Activated CD4-positive, CD25-positive, alpha-beta regulatory T cell treated with anti-CD3 and anti-CD28 coated beads, Interleukin-2, amount 50 U/mL, for 72 hours (primary cell): ENCODE measurements around the gene FBXW4.

Experiments
- DNase-seq: peaks from one replicate; pipeline ENCODE4 v3.0.0; 2021

FBXW4 gene

DNA sequence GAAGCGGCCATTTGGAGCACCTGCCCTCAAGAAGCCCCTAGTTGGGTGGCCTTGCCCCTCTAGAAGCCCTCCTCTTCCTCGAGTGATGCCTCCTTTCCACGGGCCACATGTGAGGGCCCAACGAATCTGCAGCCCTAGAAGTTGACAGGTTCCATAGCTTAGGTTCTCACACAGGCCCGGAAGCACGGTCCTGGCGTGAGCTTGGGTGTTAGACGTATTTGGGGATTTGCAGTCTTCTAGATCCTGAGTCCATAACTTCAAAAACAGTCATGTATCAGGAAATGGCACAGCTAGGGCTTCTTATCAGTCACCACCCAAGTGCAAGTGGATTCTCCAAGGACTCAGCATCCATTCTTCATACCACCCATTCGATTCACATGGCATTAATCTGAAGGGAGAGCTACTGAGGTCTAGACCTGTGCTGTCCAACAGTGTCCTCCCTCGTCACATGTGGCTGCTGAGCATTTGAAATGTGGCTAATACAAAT lies 477 bp upstream of the FBXW4 start:
- no peak for DNase-seq

DNA sequence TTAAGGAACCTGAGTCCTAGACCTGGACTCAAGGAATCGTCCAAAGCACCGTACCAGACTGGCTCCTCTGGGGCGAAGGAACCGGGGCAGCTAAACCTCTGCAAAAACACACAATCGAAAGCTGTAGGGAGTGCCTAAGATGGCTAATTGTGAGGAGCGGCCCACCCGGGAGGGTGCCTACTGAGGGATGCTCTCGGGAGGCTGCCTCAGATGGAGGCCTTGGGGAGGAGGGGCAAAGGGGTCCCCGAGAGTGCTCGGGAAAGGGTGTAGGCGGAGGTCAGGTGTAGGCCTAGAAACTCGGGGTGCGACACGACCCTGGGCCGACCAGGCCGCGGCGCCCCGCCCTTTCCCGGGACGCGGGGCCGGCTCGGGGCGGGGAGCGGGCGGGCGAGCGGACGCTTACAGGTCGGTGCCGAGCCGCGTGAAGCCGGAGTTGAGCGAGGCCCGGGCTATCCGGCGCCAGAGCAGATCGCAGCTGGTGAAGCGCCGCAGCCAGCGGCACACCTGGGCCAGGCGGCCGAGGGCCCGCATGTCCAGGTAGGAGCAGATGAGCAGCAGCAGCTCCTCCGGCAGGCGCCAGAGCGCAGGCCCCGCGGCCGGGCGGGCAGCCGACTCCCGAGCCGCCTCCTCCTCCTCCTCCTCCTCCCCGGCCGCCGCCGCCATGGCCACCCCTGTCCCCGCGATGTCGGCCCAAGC lies 844 bp downstream of the FBXW4 start:
- peak; percentile 78 for DNase-seq

DNA sequence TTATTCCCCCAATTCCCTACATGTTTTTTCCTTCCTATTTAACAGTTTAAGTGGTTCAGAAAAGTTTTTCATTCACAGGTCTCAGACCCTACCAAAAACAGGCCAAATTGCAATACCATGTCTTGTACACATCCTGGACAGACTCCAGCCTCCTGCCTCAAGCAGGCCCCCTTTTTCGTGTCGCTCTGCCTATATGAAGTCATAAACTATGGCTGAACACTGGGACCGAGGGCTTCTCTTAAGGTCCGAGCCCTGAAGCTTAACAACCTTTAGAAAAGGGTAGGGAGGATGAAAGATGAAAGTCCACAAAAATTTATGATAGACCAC lies 1.4 kb downstream of the FBXW4 start:
- DNase-seq = peak; percentile 35

DNA sequence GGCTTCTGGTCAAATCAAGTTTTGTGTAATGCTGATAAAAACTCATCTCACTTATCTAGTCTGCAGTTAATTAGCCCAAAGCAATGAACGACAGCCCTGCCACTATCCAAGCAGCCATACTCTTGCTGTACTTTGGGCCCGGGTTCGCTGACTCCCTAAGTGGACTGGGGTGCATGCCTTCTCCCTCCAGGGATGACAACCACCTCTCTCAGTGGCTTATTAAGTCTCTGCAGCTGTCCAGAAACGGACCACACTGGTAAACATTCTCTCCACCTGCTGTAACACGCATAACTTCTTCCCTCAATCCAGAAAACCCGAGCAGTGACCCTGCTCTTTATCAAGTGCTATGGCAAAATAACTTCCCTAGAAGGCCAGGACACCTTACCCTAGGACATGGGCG lies 3.9 kb downstream of the FBXW4 start:
- no peak for DNase-seq

DNA sequence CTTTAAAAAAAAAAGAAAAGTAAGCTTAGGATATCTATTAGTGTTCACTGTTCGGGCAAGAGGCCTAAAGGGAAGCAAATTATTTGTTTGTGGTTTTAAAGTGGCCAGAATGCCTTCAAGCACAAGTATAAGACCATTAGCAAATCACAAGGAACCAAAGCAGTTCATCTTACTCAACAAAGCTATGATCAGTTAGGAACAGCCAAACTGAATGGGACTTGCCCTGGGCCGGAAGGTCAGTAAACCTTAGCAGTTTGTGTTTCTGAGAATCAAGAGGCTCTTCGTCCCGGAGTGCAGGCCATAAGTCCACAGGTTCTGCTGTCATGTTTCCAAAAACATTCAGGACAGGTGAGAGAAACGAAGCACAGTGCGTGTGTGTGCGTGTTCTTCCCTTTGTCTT lies 4.5 kb downstream of the FBXW4 start:
- DNase-seq = no peak

DNA sequence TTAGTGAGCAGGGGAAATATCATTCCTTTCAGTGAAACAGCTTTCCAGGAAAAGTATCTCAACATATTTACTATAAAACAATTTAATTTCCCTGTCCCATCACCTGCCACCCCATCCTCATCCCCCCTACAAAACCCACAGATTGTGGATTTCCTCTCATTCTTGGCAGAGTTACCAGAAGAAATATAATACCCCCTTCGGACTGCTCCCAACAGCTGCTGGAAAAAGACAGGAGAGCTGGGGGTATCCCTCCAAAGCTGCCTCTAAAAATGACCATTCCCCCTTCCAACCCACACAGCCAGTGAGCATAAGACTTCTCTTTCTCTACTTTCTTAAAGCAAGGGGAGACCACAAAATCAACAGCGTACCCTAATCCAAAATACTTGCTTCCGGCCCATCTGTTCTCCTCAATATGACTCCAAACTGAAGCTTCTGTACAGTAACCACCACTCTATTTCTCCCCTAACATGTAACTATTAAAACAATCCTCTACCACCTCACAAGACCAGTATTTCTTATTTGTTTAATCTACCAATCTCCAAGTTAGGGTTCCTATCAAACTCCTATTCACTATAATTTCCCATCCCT lies 7.8 kb downstream of the FBXW4 start:
- no peak for DNase-seq

DNA sequence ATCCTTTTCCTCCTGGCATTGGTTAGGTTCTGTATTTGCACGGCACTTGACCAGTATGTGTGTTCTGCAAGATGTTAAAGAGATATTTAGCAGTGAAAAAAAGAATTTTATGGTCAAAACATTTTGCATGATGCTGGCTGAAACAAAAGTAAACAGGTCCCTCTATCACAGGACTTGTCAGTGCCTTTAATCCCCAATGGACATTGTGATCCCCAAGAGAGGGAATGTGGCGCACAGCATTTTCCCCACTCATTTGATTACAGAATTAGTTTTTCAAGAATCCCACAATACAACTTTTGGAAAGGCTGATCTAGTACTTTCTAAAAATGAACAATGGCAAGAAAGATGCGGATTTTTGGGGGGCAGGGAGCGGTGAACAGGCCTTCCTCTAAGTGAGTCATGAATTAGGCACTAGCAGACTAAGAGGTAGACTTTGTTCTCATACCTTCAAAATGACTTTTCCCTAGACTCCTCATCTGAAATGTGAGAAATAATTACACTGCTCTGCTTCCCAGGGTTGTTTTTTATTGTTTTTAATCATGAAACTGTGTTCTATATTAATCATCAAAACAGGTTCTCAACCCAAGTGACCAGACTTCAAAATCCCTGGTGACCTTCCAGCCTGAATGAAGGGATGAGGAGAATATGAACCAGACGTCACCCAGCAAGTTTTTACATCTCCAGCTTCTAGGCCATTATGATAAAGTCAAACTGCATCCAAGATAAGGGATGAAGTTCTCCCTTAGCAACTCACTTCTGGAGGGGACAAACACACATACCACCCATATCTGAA lies 8.6 kb downstream of the FBXW4 start:
- no peak for DNase-seq

DNA sequence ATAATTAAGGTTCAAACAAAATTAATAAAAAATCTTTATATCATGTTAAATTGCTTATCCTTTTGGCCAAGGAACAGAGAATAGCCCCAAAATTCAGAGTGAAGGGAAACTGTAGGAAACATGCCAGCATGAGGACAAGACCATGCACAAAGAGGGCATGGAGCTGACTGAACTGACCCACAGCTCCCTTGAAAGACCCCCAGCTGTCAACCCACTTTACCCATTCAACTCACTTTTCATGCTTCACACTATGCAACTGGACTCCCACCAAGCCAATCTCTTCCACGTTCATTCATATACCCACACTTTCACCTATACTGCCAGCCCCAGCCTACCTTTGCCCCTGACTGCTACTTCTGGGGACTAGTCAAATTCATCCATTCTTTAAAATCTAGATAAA lies 10.2 kb downstream of the FBXW4 start:
- no peak for DNase-seq

DNA sequence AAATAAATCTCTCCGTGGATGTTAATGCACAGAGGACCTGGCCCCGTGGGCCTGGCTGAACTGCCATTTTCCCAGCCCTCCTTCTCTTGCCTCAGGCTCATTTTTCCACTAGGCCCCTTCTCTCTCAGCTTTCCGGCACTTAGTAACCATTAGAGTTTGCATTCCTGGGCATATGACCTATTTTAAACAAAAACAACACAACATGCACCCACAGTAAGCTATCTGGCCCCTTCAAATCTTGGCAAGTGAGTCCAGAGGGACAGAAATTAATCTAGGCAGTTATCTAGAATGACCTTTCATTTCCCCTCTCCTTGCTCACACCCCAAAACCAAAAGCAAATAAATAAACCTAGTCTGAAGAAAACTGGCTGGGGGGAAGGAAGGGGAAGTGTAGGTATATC lies 11.7 kb downstream of the FBXW4 start:
- DNase-seq = no peak

DNA sequence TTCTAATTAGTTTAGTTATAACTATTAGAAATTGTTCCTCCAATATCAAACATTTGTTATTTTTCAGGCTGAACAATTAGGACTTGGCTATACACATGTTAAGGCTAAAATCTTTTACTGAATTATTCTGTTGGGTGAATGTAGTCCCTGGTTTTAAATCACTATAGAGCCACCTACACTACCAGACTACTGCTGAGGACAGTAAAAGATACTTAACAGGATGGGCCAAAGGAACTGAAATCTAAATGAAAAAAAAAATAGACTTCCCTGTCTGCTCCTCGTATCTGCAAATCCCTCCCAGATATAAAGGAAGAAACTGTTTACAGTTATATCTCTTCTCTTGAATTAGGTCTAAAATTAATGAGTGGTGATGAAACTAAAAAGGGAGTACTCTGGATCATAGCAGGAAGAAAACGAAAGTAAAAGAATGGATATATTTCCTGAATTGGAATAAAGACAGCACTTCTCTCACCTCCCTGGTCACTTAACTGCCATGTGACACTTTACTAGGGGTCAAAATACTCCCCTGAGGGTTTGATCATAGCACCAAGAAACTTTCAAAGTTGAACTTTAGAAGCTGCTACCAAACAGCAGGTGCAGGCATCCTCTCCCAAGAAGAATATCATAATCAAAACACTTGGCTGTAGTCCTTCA lies 12.7 kb downstream of the FBXW4 start:
- DNase-seq = no peak

DNA sequence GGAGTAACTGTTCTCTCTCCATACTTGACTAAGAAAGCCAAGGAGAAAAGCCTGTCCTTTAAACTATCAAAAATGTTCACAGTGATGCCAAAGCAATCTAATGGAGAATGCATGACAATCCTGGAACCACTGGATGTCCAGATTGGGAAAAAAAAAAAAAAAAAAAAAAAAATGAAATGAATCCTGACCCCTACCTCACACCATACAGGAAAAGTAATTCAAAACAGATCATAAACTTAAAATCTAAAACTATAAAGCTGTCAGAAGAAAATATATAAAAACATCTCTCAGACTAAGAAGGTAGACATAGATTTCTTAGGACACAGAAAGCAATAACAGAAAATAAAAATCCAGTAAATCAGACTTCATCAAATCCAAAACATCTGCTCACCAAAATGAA lies 18.4 kb downstream of the FBXW4 start:
- no peak for DNase-seq

DNA sequence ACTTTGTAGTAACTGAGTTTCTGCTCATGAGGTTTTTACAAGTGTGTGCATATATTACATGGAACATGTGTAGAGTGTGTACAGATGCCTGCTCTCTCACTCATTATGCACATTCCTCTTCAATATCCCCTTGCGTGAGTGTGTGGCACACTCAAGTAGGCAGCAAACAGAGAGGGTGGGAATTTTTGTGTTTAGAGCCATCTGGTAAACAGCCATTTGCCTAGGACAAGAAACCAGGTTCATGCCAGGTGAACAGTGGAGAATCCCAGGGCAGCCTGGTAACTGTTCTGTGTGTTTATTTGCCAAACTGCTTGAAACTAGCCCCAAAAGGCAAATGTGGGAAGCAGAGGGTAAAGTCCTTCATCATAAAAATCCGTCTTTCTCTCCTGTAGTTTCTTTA lies 19.9 kb downstream of the FBXW4 start:
- no peak for DNase-seq

DNA sequence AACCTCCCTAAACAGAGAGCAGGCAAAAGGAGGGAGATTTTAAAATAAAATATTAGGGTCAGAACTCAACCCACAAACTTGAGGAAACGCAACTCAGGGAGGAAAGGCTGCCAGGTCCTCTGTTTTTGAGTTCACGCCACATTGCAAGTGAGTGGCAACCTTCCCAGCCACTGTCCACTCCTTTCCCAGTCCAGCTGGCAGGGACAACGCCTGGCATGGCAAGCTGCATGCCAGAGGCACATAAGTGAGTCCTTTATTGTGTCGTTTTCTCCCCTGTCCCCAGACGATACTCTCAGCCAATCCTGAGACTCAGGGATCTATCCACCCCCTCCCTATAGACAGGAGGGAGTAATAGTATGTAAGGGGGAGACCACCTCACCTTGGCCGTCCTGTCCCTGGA lies 22.4 kb downstream of the FBXW4 start:
- DNase-seq = no peak

DNA sequence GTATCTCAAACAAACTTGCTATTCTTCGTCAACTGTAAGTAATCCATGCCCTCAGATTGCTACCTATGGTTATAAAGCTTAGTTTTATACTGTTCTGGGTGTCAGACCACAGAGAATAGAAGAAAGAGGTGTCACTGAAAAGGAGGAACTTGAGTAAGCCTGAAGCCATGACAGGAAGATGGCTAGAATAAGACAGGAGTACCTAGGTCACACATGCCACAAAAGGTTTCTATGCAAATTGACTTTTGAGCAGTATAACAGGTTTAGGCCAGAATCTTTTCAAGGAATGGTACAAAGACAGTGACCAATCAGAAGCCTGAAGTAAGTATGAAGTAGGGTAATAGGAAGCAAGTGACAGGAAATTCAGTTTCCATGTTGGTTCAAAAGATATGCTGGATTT lies 23.5 kb downstream of the FBXW4 start:
- no peak for DNase-seq

DNA sequence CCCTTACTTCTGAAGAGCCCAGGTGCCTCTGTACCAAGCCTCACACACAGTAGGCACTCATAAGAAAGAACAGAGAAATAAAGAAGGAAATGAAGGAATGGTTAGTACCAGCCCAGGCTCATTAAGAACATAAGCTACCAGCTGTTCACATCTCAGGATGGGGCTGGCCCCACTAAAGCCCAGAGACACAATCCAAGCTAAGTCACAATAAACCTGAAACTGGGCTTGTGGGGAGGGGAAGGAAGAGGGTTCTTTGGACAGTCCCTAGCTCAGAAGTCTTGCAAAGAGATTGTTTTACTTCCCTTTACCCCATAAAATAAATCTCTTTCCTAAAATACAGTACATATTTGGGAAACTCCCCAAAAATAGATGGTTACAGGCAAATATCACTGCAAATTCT lies 24.3 kb downstream of the FBXW4 start:
- DNase-seq = no peak

DNA sequence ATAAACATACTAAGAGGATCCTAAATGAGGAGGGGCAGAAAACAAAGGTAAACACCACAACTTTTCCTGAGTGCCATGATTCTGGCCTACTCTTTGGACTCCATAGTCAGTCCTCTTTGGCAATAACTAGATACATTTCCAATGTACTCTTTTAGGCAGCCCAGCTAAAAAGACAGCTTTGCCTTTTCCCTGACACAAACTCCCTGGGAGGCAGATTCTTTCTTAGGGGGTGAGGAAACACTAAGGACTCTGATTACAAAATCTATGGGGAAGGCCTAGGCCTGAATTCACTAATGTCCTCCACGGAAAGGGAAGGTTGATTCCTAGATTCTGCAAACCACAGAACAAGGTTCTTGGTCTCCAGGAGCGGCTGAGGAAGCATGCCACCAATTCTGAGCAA lies 25.8 kb downstream of the FBXW4 start:
- DNase-seq = no peak

DNA sequence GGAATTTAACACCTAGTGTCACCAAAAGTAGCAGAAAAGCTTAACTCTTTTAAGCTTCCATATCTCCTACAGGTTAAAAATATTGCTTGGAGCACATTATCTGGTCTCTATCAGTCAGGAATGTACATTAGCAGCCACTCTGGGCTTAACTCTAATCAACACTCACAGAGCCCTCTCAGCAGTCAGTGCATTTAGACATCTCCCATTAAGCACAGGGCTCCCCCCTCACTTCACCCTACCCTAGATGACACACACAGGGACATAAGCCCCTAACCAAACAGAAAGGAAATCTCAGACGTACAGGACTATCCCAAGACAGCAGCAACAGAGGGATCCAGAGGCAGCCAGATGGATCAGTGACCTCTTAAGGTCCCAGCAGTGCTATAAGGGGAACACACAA lies 26.4 kb downstream of the FBXW4 start:
- DNase-seq = no peak

DNA sequence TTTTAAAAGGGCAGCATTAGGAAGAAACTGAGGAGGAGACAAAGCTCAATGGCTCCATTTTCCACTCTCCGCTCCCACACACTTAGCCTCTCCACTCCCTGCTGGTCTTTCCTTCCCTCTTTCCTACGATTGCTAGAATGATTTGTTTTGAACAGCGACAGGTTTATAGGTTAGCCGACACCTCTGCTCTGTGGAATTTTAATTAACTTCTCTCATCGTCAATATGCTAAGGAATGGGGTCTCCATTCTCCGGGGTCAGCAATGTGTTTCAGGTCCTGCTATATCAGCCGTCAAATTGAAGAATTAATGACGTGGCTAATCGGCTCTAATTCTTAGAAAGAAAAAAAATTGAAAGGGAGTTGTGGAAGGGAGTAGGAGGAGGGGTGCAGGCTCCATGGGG lies 28.9 kb downstream of the FBXW4 start:
- DNase-seq = no peak

DNA sequence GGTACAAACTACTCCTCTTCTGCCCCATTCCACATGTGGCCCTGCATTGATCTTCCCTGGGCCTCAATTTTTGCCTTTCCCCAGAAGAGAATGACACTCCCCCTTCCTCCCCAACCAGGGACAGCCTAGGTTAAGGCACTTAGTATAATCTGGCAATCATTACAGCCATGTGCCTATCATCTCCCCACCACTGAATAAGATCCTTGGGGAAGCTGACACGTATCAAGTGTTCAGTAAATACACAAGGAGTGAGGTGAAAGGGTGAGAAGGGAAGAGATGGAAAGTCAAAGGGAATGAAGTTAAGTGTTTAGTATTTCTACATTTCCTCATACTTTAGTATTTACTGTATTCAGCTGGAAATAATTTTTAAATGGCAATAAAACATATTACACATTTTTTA lies 31.9 kb downstream of the FBXW4 start:
- DNase-seq = no peak

DNA sequence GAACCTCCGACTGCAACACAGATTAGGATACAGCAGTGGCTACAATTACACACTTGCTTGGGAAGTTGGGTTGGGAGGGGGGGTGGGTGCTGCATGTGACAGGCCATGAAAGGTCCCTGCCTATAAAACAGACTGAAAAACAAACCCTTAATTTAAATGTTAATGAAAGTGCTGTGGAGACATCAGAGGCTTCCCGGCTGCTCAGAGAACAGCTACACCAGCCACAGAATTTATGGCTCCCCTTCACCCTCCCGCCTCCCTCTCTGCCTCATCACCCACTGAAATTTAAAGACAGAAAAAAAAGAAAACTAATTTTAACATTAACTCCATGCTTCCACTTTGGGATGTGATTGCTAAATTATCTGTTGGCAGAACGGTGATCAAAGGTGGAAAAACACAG lies 34.7 kb downstream of the FBXW4 start:
- DNase-seq = no peak

DNA sequence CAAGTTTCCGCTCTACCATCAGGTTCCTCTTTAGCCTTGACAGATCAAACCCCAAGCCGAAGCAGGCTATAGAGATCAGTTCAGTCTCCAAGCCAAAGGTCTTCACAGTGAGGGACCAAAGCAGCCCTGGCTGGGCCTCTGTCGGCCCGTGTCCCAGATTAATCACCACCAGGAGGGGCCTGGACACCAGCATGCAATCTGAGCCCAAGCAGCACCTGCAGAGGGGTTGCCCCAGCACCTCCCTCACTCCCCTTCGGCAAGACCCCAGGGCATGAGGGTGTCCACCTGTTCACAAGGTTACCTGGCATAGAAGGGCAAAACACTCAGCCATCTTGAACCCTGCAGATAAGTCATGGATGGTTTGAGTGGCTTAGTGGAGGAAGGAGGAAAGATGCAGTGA lies 36.0 kb downstream of the FBXW4 start:
- DNase-seq = no peak

DNA sequence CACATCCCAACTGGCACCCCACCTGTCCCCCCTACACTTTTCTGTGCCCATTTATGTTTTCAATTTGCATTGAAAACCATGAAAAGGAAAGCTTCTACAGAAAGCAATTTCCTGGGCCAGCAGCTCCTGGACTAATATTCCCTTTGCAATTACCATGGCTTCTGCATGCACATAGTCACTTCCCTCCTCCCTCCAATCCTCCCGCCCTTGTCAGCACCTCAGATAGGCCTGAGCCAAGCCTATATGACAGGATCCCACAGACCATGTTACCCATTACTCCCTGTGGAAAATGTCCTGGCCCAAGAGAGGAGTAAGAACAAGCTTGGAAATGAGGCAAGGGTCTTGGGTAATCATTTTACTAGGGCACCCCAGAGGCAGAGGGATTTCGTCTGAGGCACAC lies 38.1 kb downstream of the FBXW4 start:
- DNase-seq = no peak

DNA sequence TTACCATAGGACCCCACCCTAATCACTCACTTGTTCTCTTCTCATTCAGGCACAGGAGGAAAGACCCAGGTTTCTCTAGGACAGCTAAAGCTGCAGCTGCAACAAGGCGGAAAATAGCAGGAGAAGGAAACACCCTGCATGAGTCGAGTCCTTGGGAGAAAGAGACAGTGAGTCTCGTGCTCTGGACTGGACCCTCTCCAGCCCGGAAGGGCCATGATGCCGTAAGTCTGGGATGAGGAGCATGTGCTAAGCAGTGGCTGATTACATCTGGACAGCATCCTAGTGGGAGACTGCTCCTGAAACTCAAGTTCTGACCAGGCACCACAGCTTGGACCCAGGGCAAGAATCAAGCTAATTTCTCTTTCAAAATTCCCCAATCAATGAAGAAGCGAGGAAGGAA lies 39.4 kb downstream of the FBXW4 start:
- DNase-seq = no peak

DNA sequence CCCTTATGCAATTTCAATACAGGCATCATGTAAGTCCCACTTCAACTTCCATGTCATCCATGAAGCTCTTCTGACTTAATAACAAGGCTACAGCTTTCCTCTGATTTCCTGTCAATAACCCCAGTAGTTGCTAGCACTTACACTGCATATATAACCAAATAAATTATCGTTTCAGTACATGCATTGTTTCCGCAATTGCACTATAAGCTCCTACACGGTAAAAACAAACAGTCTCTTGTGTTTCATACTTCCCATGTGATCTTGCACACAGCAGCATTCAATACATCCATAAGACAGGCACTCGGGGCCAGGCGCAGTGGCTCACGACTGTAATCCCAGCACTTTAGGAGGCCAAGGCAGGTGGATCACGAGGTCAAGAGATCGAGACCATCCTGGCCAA lies 41.4 kb downstream of the FBXW4 start:
- no peak for DNase-seq
